Stimulated activated CD4-positive, alpha-beta T cell treated with anti-CD3 and anti-CD28 coated beads, Interleukin-1b, Interleukin-23, amount 100 ng/mL, for 4 hours (primary cell): ENCODE results near the gene USF3.

Experiments
- DNase-seq, 2 donors: peaks; one replicate each; pipeline ENCODE4 v3.0.0-alpha.2; 2020; ENCODE audit warnings: low read depth in 2 of 2

Gene USF3

DNA sequence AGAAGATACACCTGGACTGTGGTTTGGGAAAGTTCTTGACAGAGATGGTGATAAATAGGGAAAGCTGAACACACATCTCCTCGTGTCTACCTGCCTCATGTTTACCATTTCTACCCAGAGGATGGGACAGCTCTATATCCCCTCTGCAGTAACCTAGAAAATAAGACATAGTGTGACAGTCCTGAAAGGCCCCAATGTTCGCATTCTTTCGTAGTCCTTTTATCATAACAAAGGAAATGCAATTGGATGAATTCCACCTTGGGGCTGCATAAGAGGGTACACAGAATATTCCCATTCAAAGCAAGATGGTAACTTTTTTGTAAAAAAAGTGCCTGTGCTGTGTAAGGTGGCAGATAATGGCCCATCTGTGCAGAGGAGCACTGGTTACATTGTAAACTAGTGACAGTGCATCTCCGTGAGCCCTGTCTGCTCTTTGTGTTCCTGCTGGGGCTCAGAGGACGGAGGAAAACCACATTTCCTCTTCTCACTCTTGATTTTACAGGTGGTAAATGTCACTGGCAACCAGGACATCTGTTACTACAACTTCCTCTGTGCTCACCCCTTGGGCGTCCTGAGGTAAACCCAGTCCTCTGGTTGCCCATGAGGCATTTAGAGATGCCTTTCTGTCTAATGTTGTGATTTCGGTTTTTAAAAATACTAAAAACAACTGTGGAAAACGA lies 89.8 kb downstream of the USF3 start:
- DNase-seq, result no peak

DNA sequence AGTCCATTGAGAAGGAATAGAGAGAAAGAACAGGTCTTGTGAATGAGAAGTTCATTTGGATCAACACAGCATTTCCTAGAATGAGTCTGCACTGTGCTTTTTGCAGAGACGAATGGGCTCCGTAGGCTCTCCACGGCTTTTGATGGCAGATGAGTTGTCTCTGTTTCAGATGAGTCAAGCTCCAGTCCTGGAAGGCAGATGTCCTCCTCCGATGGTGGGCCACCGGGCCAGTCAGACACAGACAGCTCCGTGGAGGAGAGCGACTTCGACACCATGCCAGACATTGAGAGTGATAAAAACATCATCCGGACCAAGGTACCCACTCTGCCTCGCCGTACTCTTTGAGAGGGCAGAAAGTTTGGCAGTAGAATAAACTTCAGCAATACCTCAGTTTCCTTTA lies 93.6 kb downstream of the USF3 start:
- DNase-seq, result no peak

DNA sequence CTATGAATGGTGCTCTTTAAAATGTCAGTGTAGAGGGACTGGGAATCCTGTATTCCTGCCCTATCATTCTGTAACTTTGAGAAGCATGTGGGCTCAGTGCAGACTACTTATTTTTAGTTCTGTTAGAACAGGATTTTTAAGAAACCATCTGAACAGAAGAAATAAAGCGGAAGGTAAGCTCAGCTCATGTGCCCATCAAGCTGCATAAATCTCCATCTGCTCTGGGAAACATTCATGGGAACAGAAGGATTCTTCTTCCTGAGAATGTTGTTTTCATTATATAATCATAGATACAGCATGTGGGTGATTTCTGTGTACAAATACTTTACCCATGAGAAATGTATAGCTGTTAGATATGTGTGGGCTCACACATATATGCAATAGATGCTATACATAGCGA lies 94.2 kb downstream of the USF3 start:
- no peak for DNase-seq

DNA sequence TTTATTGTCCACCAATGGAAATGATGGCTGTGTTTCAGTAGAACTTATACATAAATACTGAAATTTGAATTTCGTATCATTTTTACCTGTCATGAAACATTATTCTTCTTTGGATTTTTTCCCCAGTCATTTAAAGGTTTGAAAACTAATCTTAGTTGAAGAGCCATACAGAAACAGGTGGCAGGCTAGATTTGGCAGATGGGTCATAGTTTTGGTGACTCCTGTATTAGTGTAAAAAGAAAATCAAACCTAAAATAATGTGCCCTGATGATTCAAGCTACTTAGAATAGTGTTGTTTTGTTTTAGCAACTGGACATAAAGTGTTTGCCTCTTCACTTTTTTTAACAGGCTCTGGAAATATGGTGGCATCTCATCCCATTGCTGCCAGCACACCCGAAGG lies 95.2 kb downstream of the USF3 start:
- DNase-seq, result no peak

DNA sequence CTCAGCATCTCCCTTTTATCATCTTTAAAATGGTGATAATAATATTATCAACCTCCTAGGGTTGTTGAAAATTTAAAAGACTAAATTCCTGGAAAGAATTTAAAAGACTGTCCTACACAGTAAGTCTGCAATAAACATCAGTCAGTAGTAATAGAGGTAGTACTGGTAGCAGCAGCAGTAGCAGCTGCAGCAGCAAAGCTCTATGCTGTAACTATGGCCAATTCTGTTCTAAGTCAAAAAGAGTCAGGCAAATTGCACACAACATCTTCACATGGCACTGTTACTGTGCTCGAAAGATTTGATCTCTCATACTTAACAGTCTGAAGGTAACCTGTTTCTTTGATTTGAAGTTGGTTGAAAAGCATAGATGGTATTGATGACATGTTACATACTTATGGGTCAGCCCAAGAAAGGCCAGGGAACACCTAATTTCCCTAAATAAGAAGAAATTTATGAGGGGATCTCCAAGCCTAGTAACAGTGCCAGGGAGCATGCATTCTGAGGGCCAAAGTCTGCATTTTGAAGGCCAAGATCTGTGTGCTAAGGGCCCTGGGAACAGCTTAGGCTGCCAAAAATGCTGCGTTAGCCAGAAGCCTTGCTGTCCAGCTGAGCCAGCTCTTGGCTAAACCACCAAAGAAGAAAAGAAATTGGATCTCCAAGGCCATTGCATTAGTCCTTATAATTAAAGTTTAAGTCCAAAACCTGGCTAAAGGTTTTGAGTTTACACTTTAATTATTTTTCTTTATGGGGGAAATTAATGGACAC lies 95.8 kb downstream of the USF3 start:
- DNase-seq, result no peak
